ENCODE results near the gene THRB. TPM values are rescaled to one million over a fixed set of nuclear protein-coding genes. Genes with fewer than 3 reads are reported as not detected.

Gene THRB
- total and polyA plus RNA-seq, 2 donors (not counting 3 experiments of a cell fraction or from before 2014, with no cell fraction given): 0.06 TPM; not detected in 1

- dilution Hi-C loops (cut with MboI; ENCODE audit: extremely low pct_ligation_motif_present, low sequenced_read_pairs) (no loop called here), intact Hi-C loops (cut with micrococcal nuclease) (no loop called here)
- H3K4me2 ChIP-seq (ENCODE audit: insufficient read depth, low read length): no peak overlapping the region
- BruUV-seq (replicated peaks): no TSS peak
- H3K36me3 ChIP-seq (ENCODE audit: control insufficient read depth in 2 of 2, extremely low read depth in 1 of 2, insufficient read depth in 2 of 2, low read length in 2 of 2): no peaks in the 10 kb centered on the region
- no peaks in the 10 kb centered on the region for H3K79me2 ChIP-seq (ENCODE audit: control insufficient read depth, insufficient read depth, low read length)
- ChIA-PET CTCF (no interaction called here), POLR2A (no interaction called here)
- H2AFZ ChIP-seq (ENCODE audit: low read depth, low read length): no peak overlapping the region
- H3K9ac ChIP-seq (replicated peaks; ENCODE audit: extremely low read depth, insufficient read depth, low read length): no peak overlapping the region
- no peaks in the 10 kb centered on the region for H3K27me3 ChIP-seq (ENCODE audit: control insufficient read depth in 2 of 2, insufficient read depth in 2 of 2, low read length in 2 of 2)
- H3K9me3 ChIP-seq (replicated peaks; ENCODE audit: control insufficient read depth, insufficient read depth, low read length): no peaks in the 10 kb centered on the region
- H3K4me3 ChIP-seq (replicated peaks in 1 of 3; ENCODE audit: insufficient read depth in 1 of 3, low read depth in 1 of 3, low read length in 3 of 3): no peak overlapping the region
- H4K20me1 ChIP-seq (replicated peaks; ENCODE audit: control insufficient read depth, extremely low read depth, insufficient read depth, low read length): no peaks in the 10 kb centered on the region
- DNase-seq (ENCODE audit: low read depth, low spot score): no peak
- no peak overlapping the region for H3K27ac ChIP-seq (ENCODE audit: insufficient read depth, low read depth, low read length)
- no peak for FAIRE-seq
- no peaks in the 10 kb centered on the region for H3K9me1 ChIP-seq (replicated peaks; ENCODE audit: control insufficient read depth, extremely low read depth, insufficient read depth, low read length)
- H3K4me1 ChIP-seq (ENCODE audit: control insufficient read depth, extremely low read depth, insufficient read depth, low read length): no peaks in the 10 kb centered on the region
- no peak for TF ChIP-seq EZH2 (IDR thresholded peaks at IDR 0.05; ENCODE audit: borderline replicate concordance, low read depth, low read length, severe bottlenecking)
- TF ChIP-seq POLR2A (IDR thresholded peaks at IDR 0.05; ENCODE audit: low read depth, low read length): no peak
- no peak for TF ChIP-seq POLR2AphosphoS5 (IDR thresholded peaks at IDR 0.05; ENCODE audit: insufficient read depth, low read depth, low read length)
- TF ChIP-seq FOS (IDR thresholded peaks at IDR 0.05; ENCODE audit: borderline replicate concordance, insufficient read depth, low read length): no peak
- TF ChIP-seq MYC (IDR thresholded peaks at IDR 0.05; ENCODE audit: low read depth, low read length): no peak
- no peak for TF ChIP-seq MAX (IDR thresholded peaks at IDR 0.05; ENCODE audit: insufficient read depth, insufficient read length)
- TF ChIP-seq GATA2 (IDR thresholded peaks at IDR 0.05; ENCODE audit: insufficient read depth, insufficient read length, low read depth, low read length): no peak
- TF ChIP-seq, protein P1, sequence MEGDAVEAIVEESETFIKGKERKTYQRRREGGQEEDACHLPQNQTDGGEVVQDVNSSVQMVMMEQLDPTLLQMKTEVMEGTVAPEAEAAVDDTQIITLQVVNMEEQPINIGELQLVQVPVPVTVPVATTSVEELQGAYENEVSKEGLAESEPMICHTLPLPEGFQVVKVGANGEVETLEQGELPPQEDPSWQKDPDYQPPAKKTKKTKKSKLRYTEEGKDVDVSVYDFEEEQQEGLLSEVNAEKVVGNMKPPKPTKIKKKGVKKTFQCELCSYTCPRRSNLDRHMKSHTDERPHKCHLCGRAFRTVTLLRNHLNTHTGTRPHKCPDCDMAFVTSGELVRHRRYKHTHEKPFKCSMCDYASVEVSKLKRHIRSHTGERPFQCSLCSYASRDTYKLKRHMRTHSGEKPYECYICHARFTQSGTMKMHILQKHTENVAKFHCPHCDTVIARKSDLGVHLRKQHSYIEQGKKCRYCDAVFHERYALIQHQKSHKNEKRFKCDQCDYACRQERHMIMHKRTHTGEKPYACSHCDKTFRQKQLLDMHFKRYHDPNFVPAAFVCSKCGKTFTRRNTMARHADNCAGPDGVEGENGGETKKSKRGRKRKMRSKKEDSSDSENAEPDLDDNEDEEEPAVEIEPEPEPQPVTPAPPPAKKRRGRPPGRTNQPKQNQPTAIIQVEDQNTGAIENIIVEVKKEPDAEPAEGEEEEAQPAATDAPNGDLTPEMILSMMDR (IDR thresholded peaks at IDR 0.05; ENCODE audit: extremely low read depth in 1 of 2, insufficient read depth in 1 of 2, low read depth in 1 of 2, low read length in 2 of 2): no peak
- no peak for TF ChIP-seq JUN (IDR thresholded peaks at IDR 0.05; ENCODE audit: borderline replicate concordance, insufficient read depth, insufficient read length, low read depth)
Observed at GRCh38 chr3:24300949-24301348, 193.7 kb downstream of the THRB start.

Data from endothelial cell of umbilical vein (primary cell).